Uterus (tissue), 4 donors: ENCODE data around the gene CDK6. TPM values are rescaled to one million over a fixed set of nuclear protein-coding genes. Genes with fewer than 3 reads are reported as not detected.
A peak's percentile ranks its signal among the peaks of the same experiment; 100 is the strongest.

Experiments used
- DNase-seq, 2 donors: peaks; one replicate each; pipeline ENCODE4 v3.0.0-alpha.2; 2019 to 2020
- H3K27ac ChIP-seq, 2 donors: fragments of 200-600 bp; sonication (generic); 1 replicate in 1 of 2; 2 replicates in 1 of 2; pipeline ENCODE4 v1.5.1; 2016 to 2018
- H3K27me3 ChIP-seq, 2 donors: fragments of 200-600 bp; sonication (generic); one replicate each; pipeline ENCODE4 v1.5.1; 2018 to 2019; ENCODE audit warnings: control low read depth in 1 of 2
- H3K36me3 ChIP-seq, 2 donors: fragments of 200-600 bp; sonication (generic); one replicate each; pipeline ENCODE4 v1.5.1; 2019; ENCODE audit warnings: control low read depth in 1 of 2
- H3K4me1 ChIP-seq, 2 donors: fragments of 200-600 bp; sonication (generic); one replicate each; pipeline ENCODE4 v1.5.1; 2018 to 2019; ENCODE audit warnings: control low read depth in 1 of 2
- H3K4me3 ChIP-seq, 2 donors: fragments of 200-600 bp; sonication (generic); 1 replicate in 1 of 2; 2 replicates in 1 of 2; pipeline ENCODE4 v1.5.1; 2018 to 2019; ENCODE audit warnings: mild to moderate bottlenecking in 1 of 2
- H3K9me3 ChIP-seq, 2 donors: fragments of 200-600 bp; sonication (generic); one replicate each; pipeline ENCODE4 v1.5.1; 2019; ENCODE audit warnings: control low read depth in 1 of 2
- POLR2A ChIP-seq, 2 donors: fragments of 450-650 bp; IDR thresholded peaks; one replicate each; pipeline ENCODE4 v1.6.1; 2016; ENCODE audit warnings: antibody characterized with exemption in 2 of 2, mild to moderate bottlenecking in 1 of 2, moderate library complexity in 1 of 2
- intact Hi-C: fragments of 100-400 bp; cut with DNase I; formaldehyde crosslinking; loops from one replicate; pipeline ENCODE4 v1.15.1; 2023; ENCODE audit warnings: low total_unique reads
- total RNA-seq, 4 donors: library from RNA; depleted of rRNA in 3 of 4; stranded (reverse); fragments of >200 nt in 3 of 4; gene quantifications; one replicate each; pipeline versions ENCODE4 v1.1.0 to v1.2.4, GENCODE V29; 2014 to 2023
- TF ChIP-seq, protein P1 (sequence below), 4 experiments: fragments of 200-600 bp in 2 of 4; fragments of 450-650 bp in 2 of 4; sonication (generic) in 2 of 4; IDR thresholded peaks; one replicate each; pipeline ENCODE4 v1.5.1; 2016 to 2019; ENCODE audit warnings: antibody characterized with exemption in 4 of 4, mild to moderate bottlenecking in 2 of 4, moderate library complexity in 1 of 4
- donor health status: DM: yes; HTN: yes; CAD: no.

The CDK6 gene
- total RNA-seq, 4 donors from 2014 or later, result 5.9 to 117 (median 15.2) TPM

DNA sequence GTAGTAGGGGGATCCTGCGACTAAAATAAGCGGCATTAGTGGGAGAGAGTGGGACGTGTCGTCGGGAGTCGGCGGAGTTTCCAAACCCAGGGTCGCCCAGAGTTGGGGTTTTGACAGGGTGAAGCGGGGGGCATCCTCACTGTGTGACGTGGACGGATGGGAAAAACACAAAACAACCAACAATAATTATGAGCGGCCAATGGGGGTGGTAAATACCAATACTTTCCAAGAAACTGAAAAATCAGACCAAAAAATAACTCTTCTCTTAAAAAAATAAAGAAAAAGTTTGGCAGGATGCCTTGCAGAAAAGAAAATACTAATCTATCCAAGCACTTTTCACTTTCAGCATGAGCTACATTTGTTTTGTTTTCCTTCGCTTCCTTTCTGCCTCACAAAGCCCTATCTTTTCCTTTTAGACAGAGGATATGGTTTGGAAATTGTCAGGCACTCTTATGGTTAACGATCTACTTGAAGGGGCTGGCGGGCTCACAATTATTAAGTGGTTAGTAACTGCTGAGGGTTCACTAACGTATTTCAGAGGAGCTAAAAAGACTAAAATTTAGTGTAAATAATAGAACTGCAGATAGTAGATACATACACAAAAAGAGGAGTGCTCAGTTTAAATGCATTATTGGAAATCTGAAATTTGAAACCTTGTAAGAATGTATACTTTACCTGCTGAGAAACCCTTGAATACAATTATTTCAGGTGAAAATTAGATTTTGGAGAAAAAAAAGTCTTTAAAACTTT, 802 bp upstream of the CDK6 start:
- H3K4me1 ChIP-seq, result peaks cover 0 to 5% of the 10 kb centered on the region in 2 donors
- intact Hi-C loops, result no loop called here
- TF ChIP-seq, protein P1, sequence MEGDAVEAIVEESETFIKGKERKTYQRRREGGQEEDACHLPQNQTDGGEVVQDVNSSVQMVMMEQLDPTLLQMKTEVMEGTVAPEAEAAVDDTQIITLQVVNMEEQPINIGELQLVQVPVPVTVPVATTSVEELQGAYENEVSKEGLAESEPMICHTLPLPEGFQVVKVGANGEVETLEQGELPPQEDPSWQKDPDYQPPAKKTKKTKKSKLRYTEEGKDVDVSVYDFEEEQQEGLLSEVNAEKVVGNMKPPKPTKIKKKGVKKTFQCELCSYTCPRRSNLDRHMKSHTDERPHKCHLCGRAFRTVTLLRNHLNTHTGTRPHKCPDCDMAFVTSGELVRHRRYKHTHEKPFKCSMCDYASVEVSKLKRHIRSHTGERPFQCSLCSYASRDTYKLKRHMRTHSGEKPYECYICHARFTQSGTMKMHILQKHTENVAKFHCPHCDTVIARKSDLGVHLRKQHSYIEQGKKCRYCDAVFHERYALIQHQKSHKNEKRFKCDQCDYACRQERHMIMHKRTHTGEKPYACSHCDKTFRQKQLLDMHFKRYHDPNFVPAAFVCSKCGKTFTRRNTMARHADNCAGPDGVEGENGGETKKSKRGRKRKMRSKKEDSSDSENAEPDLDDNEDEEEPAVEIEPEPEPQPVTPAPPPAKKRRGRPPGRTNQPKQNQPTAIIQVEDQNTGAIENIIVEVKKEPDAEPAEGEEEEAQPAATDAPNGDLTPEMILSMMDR (IDR thresholded peaks at IDR 0.05), result no peak
- no peak for TF ChIP-seq POLR2A (IDR thresholded peaks at IDR 0.05)
- peak overlapping the region; percentile 52 to 69 for H3K4me3 ChIP-seq
- no peaks in the 10 kb centered on the region for H3K27me3 ChIP-seq
- DNase-seq, result peak in 1 of 2 donors; percentile 15
- peak overlapping the region; percentile 82 to 84 for H3K27ac ChIP-seq
- H3K36me3 ChIP-seq, result no peaks in the 10 kb centered on the region
- H3K9me3 ChIP-seq, result no peaks in the 10 kb centered on the region

DNA sequence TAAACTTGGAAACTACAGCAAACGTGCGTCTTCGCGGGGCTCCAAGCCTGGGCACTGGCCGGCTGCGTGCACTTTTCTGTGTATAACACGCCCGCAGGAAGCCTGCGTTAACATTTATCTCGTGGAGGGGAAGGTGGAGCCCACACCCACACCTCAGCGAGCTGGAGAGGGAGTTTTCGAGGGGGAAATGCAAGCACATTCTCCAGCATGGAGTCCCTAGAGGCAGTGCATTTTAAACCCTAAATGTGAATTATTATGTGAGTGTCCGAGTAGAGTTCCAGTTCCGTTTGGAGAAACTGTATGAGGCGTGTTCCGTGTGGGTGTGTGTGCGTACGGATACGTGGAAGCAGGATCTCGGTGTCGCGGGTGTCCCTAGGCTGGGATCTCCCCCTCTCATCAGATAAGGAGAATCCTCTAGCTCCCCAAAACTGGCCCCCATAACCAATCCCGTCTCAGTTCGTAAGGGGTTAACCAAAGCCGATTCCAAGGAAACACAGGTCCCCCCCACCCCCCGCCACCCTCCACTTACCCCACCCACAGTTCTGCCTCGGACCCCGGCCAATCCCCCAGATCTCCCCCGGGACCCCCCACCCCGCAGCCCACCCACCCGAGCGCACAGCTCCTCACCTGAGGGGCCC, 403 bp downstream of the CDK6 start:
- Histone ChIP-seq H3K27ac (peak overlapping the region; percentile 82 to 84), H3K9me3 (no peaks in the 10 kb centered on the region), H3K4me3 (peak overlapping the region; percentile 52 to 69), H3K27me3 (no peaks in the 10 kb centered on the region), H3K36me3 (no peaks in the 10 kb centered on the region), H3K4me1 (peaks cover 0 to 8% of the 10 kb centered on the region in 2 donors)
- intact Hi-C loops, result no loop called here
- peak; percentile 18 to 19 for DNase-seq
- TF ChIP-seq, protein P1 (IDR thresholded peaks at IDR 0.05), result no peak
- TF ChIP-seq POLR2A (IDR thresholded peaks at IDR 0.05), result no peak

DNA sequence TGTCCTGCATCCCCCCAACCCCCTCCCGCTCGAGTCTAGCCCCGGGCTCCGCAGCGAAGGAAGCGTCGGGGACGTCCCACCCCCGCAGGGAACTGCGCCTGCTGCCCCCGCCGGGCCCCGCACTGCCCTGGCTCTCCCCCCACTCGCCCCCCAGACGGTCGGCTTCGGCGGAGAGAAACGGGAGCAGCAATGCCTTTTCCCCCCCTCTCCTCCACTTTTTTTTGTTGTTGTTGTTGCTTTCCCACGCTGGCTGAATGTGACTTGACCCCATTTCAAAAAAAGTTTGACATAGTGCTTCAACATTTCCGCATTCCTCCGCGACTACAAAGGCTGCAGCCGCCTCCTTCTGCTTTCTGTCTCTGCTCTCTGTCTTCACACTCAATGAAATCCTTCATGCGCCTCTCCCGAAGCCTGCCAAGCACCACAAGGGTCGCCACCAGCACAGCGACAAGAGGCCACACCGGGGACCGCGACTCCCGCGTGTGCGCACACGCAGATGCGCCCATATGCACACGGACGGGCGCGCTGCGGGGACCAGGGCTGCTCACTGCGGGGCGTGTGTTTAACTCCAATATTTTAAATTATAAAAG, 1.0 kb downstream of the CDK6 start:
- TF ChIP-seq, protein P1 (IDR thresholded peaks at IDR 0.05), result no peak
- no peak for TF ChIP-seq POLR2A (IDR thresholded peaks at IDR 0.05)
- H3K9me3 ChIP-seq, result no peaks in the 10 kb centered on the region
- intact Hi-C loops, result no loop called here
- H3K27ac ChIP-seq, result peak overlapping the region; percentile 82 to 84
- H3K4me3 ChIP-seq, result peak overlapping the region; percentile 52 to 69
- DNase-seq, result peak; percentile 29 to 46
- H3K36me3 ChIP-seq, result no peaks in the 10 kb centered on the region
- H3K27me3 ChIP-seq, result no peaks in the 10 kb centered on the region
- H3K4me1 ChIP-seq, result peaks cover 0 to 8% of the 10 kb centered on the region in 2 donors

DNA sequence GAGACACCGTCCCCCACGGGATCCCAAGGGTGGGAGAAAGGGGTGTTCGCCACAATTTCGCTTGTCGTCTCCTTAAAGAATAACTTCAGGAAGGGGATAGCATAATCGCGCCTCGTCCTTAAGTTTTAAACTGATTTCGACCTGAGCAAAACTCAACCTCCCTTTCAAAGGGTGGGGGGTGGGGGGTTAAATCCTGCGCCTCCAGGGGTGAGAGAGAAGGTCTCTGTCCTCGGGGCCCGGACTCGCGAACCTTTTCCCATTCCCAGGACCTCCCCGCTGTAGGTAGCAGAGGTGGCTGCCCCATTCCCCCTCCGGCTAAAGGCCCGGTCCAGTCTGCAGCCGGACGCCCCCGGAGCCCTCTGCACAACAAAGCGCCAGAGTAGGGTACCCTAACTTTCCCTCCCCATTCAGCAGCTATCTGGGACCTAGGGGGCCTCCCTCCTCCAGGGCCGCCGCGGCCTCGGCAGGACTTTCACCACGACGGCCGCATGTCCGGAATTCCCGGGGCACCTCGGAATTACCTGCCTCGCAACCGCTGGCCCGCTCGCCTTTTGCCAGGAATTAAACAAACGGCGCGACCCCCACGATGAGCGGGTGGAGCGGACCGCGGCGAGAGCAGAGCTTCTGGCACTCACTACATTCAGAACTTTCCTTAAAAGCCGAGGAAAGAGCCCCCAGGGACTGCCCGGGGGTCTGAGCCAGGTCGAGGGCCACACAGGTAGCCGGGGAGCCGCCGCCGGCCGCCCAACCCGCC, 1.7 kb downstream of the CDK6 start:
- H3K4me1 ChIP-seq, result peaks cover 0 to 8% of the 10 kb centered on the region in 2 donors
- TF ChIP-seq, protein P1 (IDR thresholded peaks at IDR 0.05), result no peak
- TF ChIP-seq POLR2A (IDR thresholded peaks at IDR 0.05), result no peak
- no peaks in the 10 kb centered on the region for H3K27me3 ChIP-seq
- H3K9me3 ChIP-seq, result no peaks in the 10 kb centered on the region
- no peaks in the 10 kb centered on the region for H3K36me3 ChIP-seq
- DNase-seq, result peak; percentile 25 to 30
- H3K27ac ChIP-seq, result peak overlapping the region; percentile 82 to 84
- intact Hi-C loops, result no loop called here
- H3K4me3 ChIP-seq, result peak overlapping the region; percentile 52 to 69
